Measurements from ENCODE around the gene DHTKD1. TPM values are rescaled to one million over a fixed set of nuclear protein-coding genes. Genes with fewer than 3 reads are reported as not detected.

Gene DHTKD1
- total RNA-seq, 2 experiments from 2014 or later = 5.1 to 5.3 TPM

- no peak for ATAC-seq (ENCODE audit: poor library complexity)
- no peaks in the 10 kb centered on the region for H3K27me3 ChIP-seq (ENCODE audit: control insufficient read depth in 1 of 2, insufficient read depth in 2 of 2, low read length in 2 of 2)
- H3K9me3 Mint-ChIP-seq = no peaks in the 10 kb centered on the region
Observed at GRCh38 chr10:12158111-12158510, 89.4 kb downstream of the DHTKD1 start.

DNA sequence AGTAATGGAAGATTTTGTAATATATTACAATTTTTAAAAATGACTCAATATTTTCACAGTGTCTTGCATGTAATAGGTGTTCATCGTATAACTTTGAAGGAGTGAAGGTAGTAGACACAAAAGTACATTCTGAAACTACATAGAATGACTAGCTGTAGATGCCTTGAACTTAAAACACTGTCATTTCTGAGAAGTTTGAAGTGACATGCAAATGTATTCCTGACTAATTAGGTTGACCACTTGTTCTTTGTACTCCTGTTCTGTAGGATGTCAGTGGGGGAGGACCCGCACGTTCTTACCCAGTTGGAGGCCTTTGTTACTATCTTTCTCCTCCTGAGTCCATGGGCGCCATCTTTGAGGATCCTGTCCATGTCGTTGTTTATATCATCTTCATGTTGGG, 91.9 kb downstream of the DHTKD1 start:
- DNase-seq (no peak), ATAC-seq (ENCODE audit: poor library complexity) (no peak)
- H3K4me3 ChIP-seq (ENCODE audit: low read length) = no peak overlapping the region
- no peaks in the 10 kb centered on the region for H3K4me1 ChIP-seq (ENCODE audit: insufficient read depth, low read length)
- POLR2A ChIA-PET = no interaction called here
- CTCF ChIA-PET = no interaction called here
- no peaks in the 10 kb centered on the region for H3K27me3 Mint-ChIP-seq
- no peak overlapping the region for H3K27ac Mint-ChIP-seq
- no peaks in the 10 kb centered on the region for H3K9me3 Mint-ChIP-seq
- peaks cover 59% of the 10 kb centered on the region for H3K36me3 ChIP-seq (ENCODE audit: insufficient read depth, low read length)
- no peak overlapping the region for H3K4me3 Mint-ChIP-seq
- no peaks in the 10 kb centered on the region for H3K9me3 ChIP-seq (ENCODE audit: control insufficient read depth in 1 of 2, insufficient read depth in 1 of 2, low read length in 2 of 2)
- TF ChIP-seq, protein P1, sequence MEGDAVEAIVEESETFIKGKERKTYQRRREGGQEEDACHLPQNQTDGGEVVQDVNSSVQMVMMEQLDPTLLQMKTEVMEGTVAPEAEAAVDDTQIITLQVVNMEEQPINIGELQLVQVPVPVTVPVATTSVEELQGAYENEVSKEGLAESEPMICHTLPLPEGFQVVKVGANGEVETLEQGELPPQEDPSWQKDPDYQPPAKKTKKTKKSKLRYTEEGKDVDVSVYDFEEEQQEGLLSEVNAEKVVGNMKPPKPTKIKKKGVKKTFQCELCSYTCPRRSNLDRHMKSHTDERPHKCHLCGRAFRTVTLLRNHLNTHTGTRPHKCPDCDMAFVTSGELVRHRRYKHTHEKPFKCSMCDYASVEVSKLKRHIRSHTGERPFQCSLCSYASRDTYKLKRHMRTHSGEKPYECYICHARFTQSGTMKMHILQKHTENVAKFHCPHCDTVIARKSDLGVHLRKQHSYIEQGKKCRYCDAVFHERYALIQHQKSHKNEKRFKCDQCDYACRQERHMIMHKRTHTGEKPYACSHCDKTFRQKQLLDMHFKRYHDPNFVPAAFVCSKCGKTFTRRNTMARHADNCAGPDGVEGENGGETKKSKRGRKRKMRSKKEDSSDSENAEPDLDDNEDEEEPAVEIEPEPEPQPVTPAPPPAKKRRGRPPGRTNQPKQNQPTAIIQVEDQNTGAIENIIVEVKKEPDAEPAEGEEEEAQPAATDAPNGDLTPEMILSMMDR (IDR thresholded peaks at IDR 0.05) = no peak
- no peaks in the 10 kb centered on the region for H3K27me3 ChIP-seq (ENCODE audit: control insufficient read depth in 1 of 2, insufficient read depth in 2 of 2, low read length in 2 of 2)
- H3K4me1 Mint-ChIP-seq (ENCODE audit: low read depth) = no peaks in the 10 kb centered on the region
- intact Hi-C loops (cut with DNase I, micrococcal nuclease) = no loop called here
- H3K36me3 Mint-ChIP-seq (ENCODE audit: low read depth) = peaks cover 73% of the 10 kb centered on the region
- H3K27ac ChIP-seq (ENCODE audit: low read depth in 1 of 2, low read length in 2 of 2) = no peak overlapping the region

More at GRCh38 chr10:12158111-12158510, 89.4 kb downstream of the DHTKD1 start:
- TF ChIP-seq, protein P1 (IDR thresholded peaks at IDR 0.05) = no peak
- CTCF ChIA-PET = no interaction called here
- H3K36me3 ChIP-seq (ENCODE audit: insufficient read depth, low read length) = peaks cover 48% of the 10 kb centered on the region
- intact Hi-C loops (cut with DNase I, micrococcal nuclease) = no loop called here
- H3K9me3 ChIP-seq (ENCODE audit: control insufficient read depth in 1 of 2, insufficient read depth in 1 of 2, low read length in 2 of 2) = no peaks in the 10 kb centered on the region
- peak in 1 of 14 experiments; percentile 14 for DNase-seq
- Mint-ChIP-seq H3K27me3 (no peaks in the 10 kb centered on the region), H3K4me1 (ENCODE audit: low read depth) (no peaks in the 10 kb centered on the region), H3K27ac (no peak overlapping the region), H3K4me3 (no peak overlapping the region), H3K36me3 (ENCODE audit: low read depth) (peaks cover 80% of the 10 kb centered on the region)
- POLR2A ChIA-PET = no interaction called here
- H3K4me3 ChIP-seq (ENCODE audit: low read length) = no peak overlapping the region
- no peak overlapping the region for H3K27ac ChIP-seq (ENCODE audit: low read depth in 1 of 2, low read length in 2 of 2)
- no peaks in the 10 kb centered on the region for H3K4me1 ChIP-seq (ENCODE audit: insufficient read depth, low read length)

GRCh38 chr10:12162927-12163326, 94.2 kb downstream of the DHTKD1 start:
- no peak overlapping the region for H3K4me3 Mint-ChIP-seq
- ChIA-PET POLR2A (interaction anchor here (0.5 kb wide), 1 partner anchor 29 kb away, joined by 3 read pairs; no protein-coding TSS in a partner anchor), CTCF (no interaction called here)

More at GRCh38 chr10:12162927-12163326, 94.2 kb downstream of the DHTKD1 start:
- H3K4me1 ChIP-seq (ENCODE audit: insufficient read depth, low read length) = no peaks in the 10 kb centered on the region
- DNase-seq = no peak
- no peaks in the 10 kb centered on the region for H3K27me3 ChIP-seq (ENCODE audit: control insufficient read depth in 1 of 2, insufficient read depth in 2 of 2, low read length in 2 of 2)
- no peak for ATAC-seq (ENCODE audit: poor library complexity)
- Mint-ChIP-seq H3K4me1 (ENCODE audit: low read depth) (no peaks in the 10 kb centered on the region), H3K36me3 (ENCODE audit: low read depth) (peaks cover 75% of the 10 kb centered on the region), H3K9me3 (no peaks in the 10 kb centered on the region), H3K27ac (no peak overlapping the region), H3K27me3 (no peaks in the 10 kb centered on the region)
- H3K27ac ChIP-seq (ENCODE audit: low read depth in 1 of 2, low read length in 2 of 2) = no peak overlapping the region
- no peak overlapping the region for H3K4me3 ChIP-seq (ENCODE audit: low read length)
- intact Hi-C loops (cut with DNase I, micrococcal nuclease) = no loop called here
- no peaks in the 10 kb centered on the region for H3K9me3 ChIP-seq (ENCODE audit: control insufficient read depth in 1 of 2, insufficient read depth in 1 of 2, low read length in 2 of 2)
- peaks cover 72% of the 10 kb centered on the region for H3K36me3 ChIP-seq (ENCODE audit: insufficient read depth, low read length)
- TF ChIP-seq, protein P1 (IDR thresholded peaks at IDR 0.05) = no peak

Measured in CD4-positive, alpha-beta T cell (primary cell).